Activated naive CD8-positive, alpha-beta T cell treated with anti-CD3 and anti-CD28 coated beads, Interleukin-2, amount 50 U/mL, for 24 hours (primary cell): Measurements from ENCODE around the gene TAF6.

Experiments
- ATAC-seq: fragments of 150-1000 bp; cut with Tn5 transposase; one replicate; pipeline ENCODE4 v1.10.0; 2021
- DNase-seq: peaks from one replicate; pipeline ENCODE4 v3.0.0; 2021
- H3K27ac Mint-ChIP-seq: one replicate; pipeline ENCODE4 v1.8.0; 2021; ENCODE audit warnings: mild to moderate bottlenecking, mixed read lengths
- H3K27me3 Mint-ChIP-seq: one replicate; pipeline ENCODE4 v1.8.0; 2021; ENCODE audit warnings: mixed read lengths
- H3K36me3 Mint-ChIP-seq: one replicate; pipeline ENCODE4 v1.8.0; 2021; ENCODE audit warnings: low read depth, mixed read lengths
- H3K4me1 Mint-ChIP-seq: one replicate; pipeline ENCODE4 v1.8.0; 2021; ENCODE audit warnings: mixed read lengths
- H3K4me3 Mint-ChIP-seq: one replicate; pipeline ENCODE4 v1.8.0; 2021; ENCODE audit warnings: mild to moderate bottlenecking, moderate library complexity, mixed read lengths
- H3K9me3 Mint-ChIP-seq: one replicate; pipeline ENCODE4 v1.8.0; 2021; ENCODE audit warnings: mixed read lengths

The TAF6 gene

GRCh38 chr7:100099452-100099851, 19.7 kb downstream of the TAF6 start:
- Mint-ChIP-seq H3K27ac (peak overlapping the region; percentile 98), H3K36me3 (peaks cover 58% of the 10 kb centered on the region), H3K4me3 (peak overlapping the region; percentile 90), H3K4me1 (peaks cover 48% of the 10 kb centered on the region), H3K27me3 (peaks cover 2% of the 10 kb centered on the region), H3K9me3 (no peaks in the 10 kb centered on the region)
- no peak for DNase-seq
- ATAC-seq: no peak

GRCh38 chr7:100098913-100099312, 20.2 kb downstream of the TAF6 start:
- DNase-seq (no peak), ATAC-seq (no peak)
- peaks cover 48% of the 10 kb centered on the region for H3K4me1 Mint-ChIP-seq
- peaks cover 62% of the 10 kb centered on the region for H3K36me3 Mint-ChIP-seq
- H3K4me3 Mint-ChIP-seq: peak overlapping the region; percentile 90
- peaks cover 2% of the 10 kb centered on the region for H3K27me3 Mint-ChIP-seq
- peak overlapping the region; percentile 98 for H3K27ac Mint-ChIP-seq
- no peaks in the 10 kb centered on the region for H3K9me3 Mint-ChIP-seq

- Mint-ChIP-seq H3K4me1 (peaks cover 61% of the 10 kb centered on the region), H3K9me3 (no peaks in the 10 kb centered on the region), H3K36me3 (peaks cover 89% of the 10 kb centered on the region), H3K4me3 (no peak overlapping the region), H3K27ac (no peak overlapping the region), H3K27me3 (no peaks in the 10 kb centered on the region)
- ATAC-seq (no peak), DNase-seq (no peak)
Observed at GRCh38 chr7:100095704-100096103, 23.5 kb downstream of the TAF6 start.

GRCh38 chr7:100095289-100095688, 23.9 kb downstream of the TAF6 start:
- no peaks in the 10 kb centered on the region for H3K9me3 Mint-ChIP-seq
- peaks cover 63% of the 10 kb centered on the region for H3K4me1 Mint-ChIP-seq
- peaks cover 88% of the 10 kb centered on the region for H3K36me3 Mint-ChIP-seq
- no peak for DNase-seq
- no peaks in the 10 kb centered on the region for H3K27me3 Mint-ChIP-seq
- no peak for ATAC-seq
- no peak overlapping the region for H3K27ac Mint-ChIP-seq
- H3K4me3 Mint-ChIP-seq: no peak overlapping the region

GRCh38 chr7:100093925-100094486, 25.2 kb downstream of the TAF6 start:
- H3K27me3 Mint-ChIP-seq: no peaks in the 10 kb centered on the region
- peaks cover 60% of the 10 kb centered on the region for H3K4me1 Mint-ChIP-seq
- DNase-seq (no peak), ATAC-seq (no peak)
- no peaks in the 10 kb centered on the region for H3K9me3 Mint-ChIP-seq
- no peak overlapping the region for H3K4me3 Mint-ChIP-seq
- H3K36me3 Mint-ChIP-seq: peaks cover 82% of the 10 kb centered on the region
- peak overlapping the region; percentile 49 for H3K27ac Mint-ChIP-seq

GRCh38 chr7:100093498-100093897, 25.7 kb downstream of the TAF6 start:
- H3K27ac Mint-ChIP-seq: no peak overlapping the region
- H3K36me3 Mint-ChIP-seq: peaks cover 77% of the 10 kb centered on the region
- peaks cover 57% of the 10 kb centered on the region for H3K4me1 Mint-ChIP-seq

GRCh38 chr7:100093054-100093453, 26.1 kb downstream of the TAF6 start:
- ATAC-seq (no peak), DNase-seq (no peak)
- H3K9me3 Mint-ChIP-seq: no peaks in the 10 kb centered on the region
- no peak overlapping the region for H3K4me3 Mint-ChIP-seq
- peaks cover 3% of the 10 kb centered on the region for H3K27me3 Mint-ChIP-seq
- H3K27ac Mint-ChIP-seq: no peak overlapping the region
- H3K36me3 Mint-ChIP-seq: peaks cover 72% of the 10 kb centered on the region
- peaks cover 56% of the 10 kb centered on the region for H3K4me1 Mint-ChIP-seq

More at GRCh38 chr7:100093498-100093897, 25.7 kb downstream of the TAF6 start:
- ATAC-seq: no peak
- Mint-ChIP-seq H3K27me3 (peaks cover under 1% of the 10 kb centered on the region), H3K9me3 (no peaks in the 10 kb centered on the region), H3K4me3 (no peak overlapping the region)
- DNase-seq: no peak

- DNase-seq: no peak
- no peak overlapping the region for H3K4me3 Mint-ChIP-seq
- H3K4me1 Mint-ChIP-seq: peaks cover 53% of the 10 kb centered on the region
- ATAC-seq: peak; percentile 18
- H3K36me3 Mint-ChIP-seq: peaks cover 60% of the 10 kb centered on the region
- no peaks in the 10 kb centered on the region for H3K9me3 Mint-ChIP-seq
- peak overlapping the region; percentile 63 for H3K27ac Mint-ChIP-seq
- peaks cover 3% of the 10 kb centered on the region for H3K27me3 Mint-ChIP-seq
Observed at GRCh38 chr7:100091411-100092181, 27.6 kb downstream of the TAF6 start.

- peak; percentile 37 for ATAC-seq
- Mint-ChIP-seq H3K4me3 (peak overlapping the region; percentile 49), H3K4me1 (peaks cover 50% of the 10 kb centered on the region), H3K9me3 (no peaks in the 10 kb centered on the region), H3K27ac (peak overlapping the region; percentile 63), H3K27me3 (peaks cover 3% of the 10 kb centered on the region), H3K36me3 (peaks cover 57% of the 10 kb centered on the region)
- no peak for DNase-seq
Observed at GRCh38 chr7:100090527-100091410, 28.4 kb downstream of the TAF6 start.

- no peaks in the 10 kb centered on the region for H3K9me3 Mint-ChIP-seq
- H3K4me3 Mint-ChIP-seq: peak overlapping the region; percentile 95
- no peak for DNase-seq
- ATAC-seq: no peak
- peaks cover 47% of the 10 kb centered on the region for H3K36me3 Mint-ChIP-seq
- peaks cover 3% of the 10 kb centered on the region for H3K27me3 Mint-ChIP-seq
- peak overlapping the region; percentile 96 for H3K27ac Mint-ChIP-seq
- H3K4me1 Mint-ChIP-seq: peaks cover 47% of the 10 kb centered on the region
Observed at GRCh38 chr7:100089458-100090196, 29.5 kb downstream of the TAF6 start.

- peak within 1 kb of the TSS; percentile 96 for H3K27ac Mint-ChIP-seq
- peaks cover 40% of the 10 kb centered on the region for H3K36me3 Mint-ChIP-seq
- peak; percentile 94 for DNase-seq
- peaks cover 47% of the 10 kb centered on the region for H3K4me1 Mint-ChIP-seq
- ATAC-seq: peak; percentile 38
- H3K27me3 Mint-ChIP-seq: peaks cover 3% of the 10 kb centered on the region
- peak within 1 kb of the TSS; percentile 95 for H3K4me3 Mint-ChIP-seq
- H3K9me3 Mint-ChIP-seq: no peaks in the 10 kb centered on the region
Observed at GRCh38 chr7:100088621-100089457, 30.3 kb downstream of the TAF6 start, which contains the start of gene COPS6. Gene COPS6 (plus strand): TSS chr7:100088969. CDS start chr7:100088991, 22 bp downstream.

GRCh38 chr7:100088095-100088620, 31.0 kb downstream of the TAF6 start:
- ATAC-seq: no peak
- Mint-ChIP-seq H3K9me3 (no peaks in the 10 kb centered on the region), H3K27ac (peak overlapping the region; percentile 96), H3K4me1 (peaks cover 46% of the 10 kb centered on the region), H3K4me3 (peak overlapping the region; percentile 95), H3K27me3 (peaks cover 3% of the 10 kb centered on the region), H3K36me3 (peaks cover 34% of the 10 kb centered on the region)
- DNase-seq: no peak

GRCh38 chr7:100087055-100087750, 32.0 kb downstream of the TAF6 start:
- H3K9me3 Mint-ChIP-seq: no peaks in the 10 kb centered on the region
- H3K27ac Mint-ChIP-seq: peak overlapping the region; percentile 73
- H3K27me3 Mint-ChIP-seq: peaks cover 3% of the 10 kb centered on the region
- ATAC-seq: no peak
- DNase-seq: no peak
- peak overlapping the region; percentile 19 for H3K4me3 Mint-ChIP-seq
- H3K36me3 Mint-ChIP-seq: peaks cover 24% of the 10 kb centered on the region
- H3K4me1 Mint-ChIP-seq: peaks cover 48% of the 10 kb centered on the region
